HG03442 (cell line): ENCODE results near the gene ANKRD49.
A peak's percentile ranks its signal among the peaks of the same experiment; 100 is the strongest.

ENCODE experiments used
- ATAC-seq: cut with Tn5 transposase; IDR thresholded peaks from one replicate; pipeline ENCODE4 v1.9.1; 2021; ENCODE audit warnings: mild to moderate bottlenecking, moderate library complexity; ENCODE audit not compliant: unreplicated experiment

The ANKRD49 gene, protein sequence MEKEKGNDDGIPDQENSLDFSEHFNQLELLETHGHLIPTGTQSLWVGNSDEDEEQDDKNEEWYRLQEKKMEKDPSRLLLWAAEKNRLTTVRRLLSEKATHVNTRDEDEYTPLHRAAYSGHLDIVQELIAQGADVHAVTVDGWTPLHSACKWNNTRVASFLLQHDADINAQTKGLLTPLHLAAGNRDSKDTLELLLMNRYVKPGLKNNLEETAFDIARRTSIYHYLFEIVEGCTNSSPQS

DNA sequence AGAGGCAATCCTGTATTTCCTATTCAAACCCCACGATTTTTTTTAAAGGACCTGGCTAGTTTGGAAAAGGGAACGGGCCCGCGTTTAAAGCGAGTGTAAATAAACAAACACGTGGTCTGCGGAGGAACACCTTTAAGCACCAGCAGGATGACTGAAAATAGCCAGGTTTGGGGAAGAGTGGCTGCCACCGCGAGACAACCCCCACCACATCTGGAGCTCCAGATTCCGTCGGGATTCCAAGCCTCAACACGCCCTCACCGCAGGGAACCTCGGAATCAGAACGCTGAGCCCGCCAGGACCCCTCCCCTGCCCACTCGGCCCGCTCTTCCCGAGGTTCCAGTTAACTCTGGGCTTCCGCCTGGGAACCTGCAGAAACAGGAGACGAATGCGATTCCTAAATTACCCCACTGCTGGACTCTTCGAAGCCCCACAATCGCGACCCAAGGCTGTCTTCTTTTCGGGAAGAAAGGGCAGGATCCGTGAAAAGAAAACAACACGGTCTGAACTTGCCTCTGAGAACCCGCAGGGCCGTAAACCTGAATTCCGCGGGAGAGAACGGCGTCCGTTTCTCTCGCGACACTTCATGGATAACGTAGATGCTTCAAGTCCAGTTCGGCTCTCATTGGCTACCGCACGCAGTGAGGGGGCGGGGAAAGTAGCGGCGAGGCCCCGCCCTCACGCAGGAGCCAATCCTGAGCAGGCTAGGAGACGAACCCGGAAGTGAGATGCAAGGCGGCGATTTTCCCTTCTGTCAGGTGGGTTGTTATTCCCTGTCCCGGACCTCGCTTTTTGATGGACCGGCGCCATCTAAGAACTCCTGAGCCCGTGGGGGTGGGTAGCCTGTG lies at the start of gene ANKRD49, which contains the start of gene MRE11:
TSS of gene ANKRD49 (plus strand) at position 704 of the 845 bp plus-strand sequence. CDS start 2,710 bp downstream, outside the sequence.
TSS of gene MRE11 (minus strand) at position 564 of the 845 bp plus-strand sequence. CDS start 1,043 bp downstream, outside the sequence.
- peak; percentile 99 for ATAC-seq

DNA sequence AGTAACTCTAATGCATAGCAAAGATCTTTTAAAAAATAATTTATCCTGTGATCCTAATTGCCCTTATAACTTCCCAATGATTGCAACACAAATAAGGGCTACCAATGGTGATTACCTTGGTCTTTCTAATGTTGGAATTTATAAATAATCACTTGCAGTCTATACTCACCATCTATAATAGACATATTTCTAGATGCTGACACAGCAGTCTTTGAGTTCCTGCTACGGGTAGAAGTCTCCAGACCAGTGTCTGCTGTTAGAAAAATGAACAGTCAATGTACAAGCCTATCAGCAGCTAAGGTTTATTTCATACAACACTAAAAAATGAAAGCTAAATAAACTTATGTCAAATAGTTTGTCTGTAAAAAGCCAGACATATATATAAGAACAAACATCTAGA lies 48.1 kb upstream of the ANKRD49 start:
- ATAC-seq = no peak

DNA sequence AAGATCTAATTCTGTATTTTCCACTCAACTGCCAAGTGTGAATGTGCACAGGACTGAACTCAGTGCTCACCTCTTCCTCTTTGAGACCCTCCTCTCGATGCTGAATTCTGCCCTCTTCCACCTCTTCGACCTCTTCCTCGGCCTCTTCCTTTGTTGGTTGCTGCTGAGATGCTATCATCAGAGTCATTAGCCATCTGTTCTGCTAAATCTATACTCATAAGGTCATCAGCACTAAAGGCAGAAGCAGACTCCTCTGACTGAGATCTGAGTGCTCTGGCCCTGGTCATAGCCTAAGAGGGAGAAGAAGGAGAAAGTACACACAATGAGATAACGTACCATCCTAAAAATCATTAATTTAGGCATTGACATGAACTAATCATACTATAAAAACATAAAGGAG lies 46.6 kb upstream of the ANKRD49 start:
- no peak for ATAC-seq

DNA sequence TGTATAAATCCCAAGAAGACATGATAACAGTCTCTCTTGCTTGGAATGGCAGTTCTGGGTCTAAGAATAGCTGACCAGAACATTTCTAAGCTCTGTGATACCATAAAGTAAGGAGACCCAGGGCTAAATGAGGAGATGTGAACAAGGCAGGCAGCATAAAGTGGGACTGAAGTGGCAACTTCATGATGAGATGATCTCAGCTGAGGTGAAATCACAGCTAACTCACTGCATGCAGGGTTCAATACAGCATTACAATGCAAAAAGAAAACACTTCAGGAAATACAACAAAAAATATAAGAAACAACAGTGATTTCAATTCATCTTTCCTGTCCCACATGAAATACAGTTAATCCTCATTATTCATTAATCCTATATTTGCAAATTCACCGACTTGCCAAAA lies 44.8 kb upstream of the ANKRD49 start:
- ATAC-seq = no peak

DNA sequence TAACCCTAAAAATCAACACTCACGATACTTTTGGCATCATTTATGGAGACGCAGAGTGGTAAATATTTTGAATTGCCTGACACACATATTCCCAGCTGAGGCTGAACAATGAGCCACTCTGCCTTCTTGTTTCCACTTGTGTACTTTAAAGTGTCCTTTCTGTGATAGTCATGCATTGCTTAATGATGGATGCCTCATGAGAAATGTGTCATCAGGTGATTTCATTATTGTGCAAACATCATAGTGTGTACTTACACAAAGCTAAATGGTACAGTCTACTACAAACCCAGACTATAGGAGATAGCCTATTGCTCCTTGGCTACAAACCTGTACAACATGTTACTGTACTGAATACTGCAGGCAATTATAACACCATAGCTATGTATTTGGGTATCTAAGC lies 44.3 kb upstream of the ANKRD49 start:
- no peak for ATAC-seq

DNA sequence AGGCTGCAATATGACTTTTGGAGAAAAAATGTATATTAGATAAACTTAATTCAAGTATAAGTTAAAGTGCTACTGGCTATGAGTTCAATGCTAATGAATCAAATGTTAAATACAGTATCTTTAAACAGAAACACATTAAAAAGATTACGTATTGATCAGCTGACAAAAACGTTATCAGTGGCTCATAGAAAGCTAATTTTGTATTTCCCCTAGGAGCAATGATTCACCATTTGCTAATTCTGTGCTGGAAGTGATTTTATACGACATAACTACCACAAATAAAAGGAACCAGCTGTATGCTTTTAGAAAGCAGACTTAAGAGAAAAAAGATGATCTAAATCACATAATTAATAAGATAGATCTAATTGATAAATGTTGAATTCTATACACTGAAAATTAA lies 43.7 kb upstream of the ANKRD49 start:
- ATAC-seq = no peak

DNA sequence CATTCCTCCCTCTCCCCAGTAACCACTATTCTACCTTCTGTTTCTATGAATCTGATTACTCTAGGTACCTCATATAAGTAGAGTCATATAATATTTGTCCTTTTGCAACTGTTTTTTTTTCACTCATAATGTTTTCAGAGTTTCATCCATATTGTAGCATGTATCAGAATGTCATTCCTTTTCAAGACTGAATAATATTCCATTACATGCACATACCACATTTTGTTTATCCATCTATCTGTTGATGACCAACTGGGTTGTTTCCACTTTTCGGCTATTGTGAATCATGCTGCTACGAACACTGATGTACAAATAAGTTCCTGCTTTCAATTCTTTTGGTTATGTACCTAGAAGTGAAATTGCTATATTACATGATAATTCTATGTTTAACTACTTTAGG lies 40.8 kb upstream of the ANKRD49 start:
- ATAC-seq = no peak

DNA sequence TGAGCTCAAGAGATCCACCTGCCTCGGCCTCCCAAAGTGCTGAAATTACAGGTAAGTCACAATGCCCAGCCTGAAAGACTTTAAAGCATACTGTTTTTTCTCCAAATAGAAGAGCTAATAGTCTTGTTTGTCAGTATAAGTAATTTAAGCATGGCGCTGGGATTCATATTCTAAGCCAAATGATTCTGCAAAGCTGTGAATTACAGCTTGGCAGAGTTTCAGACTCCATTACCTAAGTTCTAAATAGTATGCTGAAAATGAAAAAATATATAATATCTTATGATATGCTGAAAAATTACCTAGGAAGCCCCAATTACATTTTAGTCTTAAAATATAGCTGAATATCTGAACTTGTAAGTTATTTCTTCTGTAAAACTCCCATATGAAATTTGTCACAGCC lies 39.5 kb upstream of the ANKRD49 start:
- ATAC-seq = no peak

DNA sequence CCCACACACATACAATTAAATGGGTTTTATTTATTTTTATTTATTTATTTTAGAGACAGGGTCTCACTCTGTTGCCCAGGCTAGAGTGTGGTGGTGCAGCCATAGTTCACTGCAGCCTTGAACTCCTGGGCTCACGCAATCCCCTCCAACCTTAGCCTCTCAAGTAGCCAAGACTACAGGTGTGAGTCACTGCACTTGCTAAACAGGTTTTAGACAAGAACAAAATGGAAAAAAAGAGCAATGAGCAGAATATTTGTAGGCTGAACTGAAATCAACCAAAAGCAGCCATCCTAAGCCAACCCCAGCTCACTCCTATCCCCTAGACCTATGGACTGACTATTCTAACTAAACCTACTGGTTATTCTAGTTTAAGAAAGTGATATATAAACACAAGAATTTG lies 37.9 kb upstream of the ANKRD49 start:
- no peak for ATAC-seq

DNA sequence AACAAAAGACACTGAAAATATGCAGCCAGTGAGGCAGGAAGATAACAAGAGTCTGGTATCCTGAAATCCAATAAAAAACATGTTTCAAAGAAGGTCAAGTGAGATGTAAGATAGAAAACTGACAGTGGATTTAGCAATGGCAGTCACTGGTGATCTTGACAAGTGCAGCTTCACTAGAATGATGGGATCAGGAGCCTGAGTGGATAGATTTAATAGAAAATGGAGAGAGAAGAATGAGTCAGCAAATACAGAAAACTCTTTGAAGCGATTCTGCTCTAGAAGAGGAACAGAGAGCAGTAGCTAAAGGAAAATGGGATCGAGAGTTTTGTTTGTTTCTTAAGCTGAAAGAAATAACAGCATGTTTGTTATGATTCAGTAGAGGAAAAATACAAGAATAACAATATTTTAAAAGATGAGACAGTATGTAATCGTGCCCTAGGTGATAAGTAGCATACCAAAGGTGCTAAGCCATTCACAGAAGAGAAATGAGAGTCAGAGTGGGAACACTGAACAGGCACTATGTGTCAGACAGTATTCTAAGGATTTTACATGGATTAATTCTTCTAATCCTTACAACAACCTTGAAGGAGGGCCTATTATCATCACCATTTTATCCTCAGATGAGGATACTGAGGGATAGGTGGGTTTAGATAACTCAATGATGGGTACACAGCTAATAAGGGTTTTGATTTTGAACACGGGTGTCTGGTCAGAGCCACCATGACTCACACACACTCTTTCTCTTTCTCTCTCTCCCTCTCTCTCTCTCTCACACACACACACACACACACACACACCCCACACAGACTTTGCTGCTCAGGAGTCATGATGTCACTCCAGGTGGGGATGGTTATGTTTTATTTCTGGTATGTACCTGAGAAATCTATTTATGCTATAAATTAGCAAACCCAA lies 36.4 kb upstream of the ANKRD49 start:
- ATAC-seq = peak; percentile 43

DNA sequence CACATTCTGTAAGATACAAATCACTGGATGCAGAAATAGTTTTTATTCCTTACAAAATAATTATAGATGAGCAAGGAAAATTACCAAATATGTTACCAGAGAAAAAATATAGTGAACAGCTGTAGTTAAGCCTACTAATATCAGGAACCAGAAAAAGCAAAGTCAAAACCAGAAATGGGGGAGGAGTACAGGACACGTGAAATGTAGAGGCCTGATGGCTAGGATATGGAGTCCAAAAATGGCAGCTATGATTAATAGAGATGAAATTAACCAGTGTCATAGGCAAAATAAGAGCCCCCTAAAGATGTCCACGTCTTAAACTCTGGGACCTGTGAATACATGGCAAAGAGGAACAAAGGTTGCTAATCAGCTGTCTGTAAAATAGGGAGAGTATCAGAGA lies 34.2 kb upstream of the ANKRD49 start:
- peak; percentile 64 for ATAC-seq

DNA sequence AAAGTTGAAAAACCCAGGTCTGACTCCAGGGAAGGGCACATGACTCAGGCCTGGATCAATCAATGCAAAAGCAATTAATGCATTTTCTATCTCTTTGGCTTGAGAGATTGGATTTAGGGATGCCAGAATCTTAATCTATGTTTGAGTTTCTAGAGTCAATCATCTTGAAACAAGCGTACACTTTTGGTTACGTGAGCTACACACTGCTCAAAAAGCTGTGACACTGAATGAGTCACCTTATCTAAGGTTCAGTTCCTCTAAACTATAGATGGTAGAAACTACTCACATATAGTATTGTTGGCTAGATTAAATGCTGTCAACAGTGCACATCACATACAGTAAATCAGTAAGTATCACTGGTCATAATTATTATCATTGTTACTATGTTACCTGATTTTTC lies 24.4 kb upstream of the ANKRD49 start:
- ATAC-seq = peak; percentile 88

DNA sequence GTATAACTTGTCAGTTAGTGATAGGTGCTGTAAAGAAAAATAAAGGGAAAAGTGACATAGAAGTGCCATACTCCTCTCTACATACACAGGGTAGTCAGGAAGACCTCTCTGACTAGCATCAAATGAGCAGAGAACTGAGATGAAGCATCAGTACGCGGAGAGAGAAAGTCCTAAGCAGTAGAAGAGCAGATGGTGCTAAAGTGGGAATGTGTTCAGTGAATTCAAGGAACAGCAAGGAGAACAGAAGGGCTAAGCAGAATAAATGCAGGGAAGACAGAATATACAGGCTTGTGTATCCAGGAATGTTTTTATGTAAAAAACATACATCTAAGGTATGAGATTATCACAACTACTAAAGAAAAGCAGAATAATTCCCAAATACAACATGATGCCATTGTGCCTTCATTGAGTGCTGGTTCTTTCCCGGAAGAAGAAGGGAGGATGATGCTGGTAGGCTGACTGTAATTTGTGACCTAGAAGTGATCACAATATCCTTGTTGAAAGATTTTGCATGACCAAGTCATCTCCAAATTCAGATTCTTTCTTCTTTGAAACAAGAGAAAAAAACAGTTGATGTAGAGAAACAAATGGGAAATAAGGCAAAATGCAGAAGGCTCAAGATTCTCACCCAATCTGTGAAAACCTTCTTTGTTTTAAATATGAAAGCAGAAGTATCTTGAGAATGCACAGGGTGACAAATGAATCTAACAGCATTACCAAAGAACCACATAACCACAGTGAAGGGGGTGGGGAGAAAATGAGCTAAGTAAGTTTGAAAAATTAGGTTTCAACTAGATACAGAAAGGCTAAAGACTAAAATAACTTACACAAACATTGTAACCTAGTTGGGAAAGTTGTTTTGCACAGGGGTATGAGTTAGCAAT lies 20.6 kb upstream of the ANKRD49 start:
- peak; percentile 80 for ATAC-seq

DNA sequence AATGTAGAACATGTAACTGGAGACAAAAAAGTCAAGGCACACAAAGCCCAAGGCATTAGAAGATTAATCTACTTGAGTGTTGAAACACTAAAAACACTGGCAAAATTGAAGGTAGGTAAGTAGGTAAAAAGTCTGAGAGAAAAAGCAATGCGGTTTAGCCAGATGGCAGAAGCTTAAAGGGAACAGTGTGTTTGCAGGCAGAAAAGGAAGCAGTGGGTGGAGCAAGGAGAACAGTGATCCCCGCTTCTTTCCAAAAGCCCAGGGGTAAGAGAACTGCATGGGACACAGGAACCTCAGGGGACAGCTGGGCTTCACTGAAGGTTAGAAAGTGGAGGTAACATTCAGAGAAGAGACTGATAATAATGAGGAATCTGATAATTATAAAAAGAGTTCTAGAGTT lies 16.2 kb upstream of the ANKRD49 start:
- ATAC-seq = no peak

DNA sequence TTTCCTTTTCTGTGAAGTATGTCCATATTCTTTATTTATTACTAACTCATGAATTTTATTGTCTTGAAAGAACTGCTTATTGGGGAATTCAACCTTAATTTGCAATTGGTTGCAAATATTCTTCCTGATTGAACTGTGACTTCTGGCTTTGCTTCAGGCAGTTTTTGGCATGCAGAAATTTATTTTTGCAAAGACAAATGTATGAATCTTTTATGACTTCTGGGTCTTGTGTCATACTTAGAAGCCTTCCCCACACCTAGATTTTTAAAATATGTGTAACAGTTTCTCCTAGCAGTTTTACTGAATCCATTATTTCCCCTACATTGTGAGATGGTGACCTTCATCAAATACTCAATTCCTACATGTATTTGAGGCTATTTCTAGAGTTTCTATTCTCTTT lies 12.4 kb upstream of the ANKRD49 start:
- no peak for ATAC-seq

DNA sequence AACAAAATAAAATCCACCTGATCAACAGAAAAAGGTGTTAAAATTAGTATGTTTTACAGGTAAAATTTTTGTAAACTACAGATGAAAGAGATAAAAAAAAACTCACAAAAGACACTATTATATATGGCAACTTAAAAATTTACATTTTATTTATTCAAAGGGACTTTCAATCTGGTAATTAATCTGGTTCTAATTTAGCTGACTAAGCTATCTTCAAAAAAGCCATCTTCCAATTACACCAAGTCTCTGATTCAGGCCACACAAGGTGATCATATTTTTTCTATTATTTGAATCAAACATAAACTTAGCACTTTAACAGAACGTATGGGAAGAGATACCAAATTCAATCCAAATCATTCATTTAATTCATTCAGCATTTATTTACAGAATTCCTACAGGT lies 7.7 kb upstream of the ANKRD49 start:
- ATAC-seq = no peak

DNA sequence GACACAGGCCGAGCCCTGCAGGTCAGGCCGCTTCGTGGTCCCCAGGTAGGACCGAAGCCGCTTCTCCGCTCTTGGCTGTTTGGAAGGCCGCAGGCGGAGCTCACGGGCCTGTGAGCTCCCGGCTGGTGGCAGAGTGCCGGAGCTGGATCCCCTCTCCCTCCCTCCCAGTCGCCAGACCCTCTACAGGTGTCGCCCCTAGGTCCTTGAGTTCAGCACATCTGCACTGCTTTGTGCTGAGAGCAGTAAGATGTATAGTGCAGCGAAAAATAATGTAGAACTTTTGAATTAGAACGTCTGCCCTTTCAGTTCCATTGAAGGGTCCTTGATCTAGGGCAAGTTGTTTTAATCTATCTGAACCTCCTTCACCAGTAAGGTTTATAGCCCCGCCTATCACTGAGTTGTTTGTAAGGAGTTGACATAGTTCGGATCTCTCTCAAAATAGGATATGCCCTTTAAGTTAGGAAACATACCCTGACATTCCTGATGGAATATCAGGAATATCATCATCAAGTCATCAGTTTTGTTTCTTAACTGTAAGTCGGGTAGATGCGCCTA lies 419 bp downstream of the ANKRD49 start:
- ATAC-seq = peak; percentile 54

DNA sequence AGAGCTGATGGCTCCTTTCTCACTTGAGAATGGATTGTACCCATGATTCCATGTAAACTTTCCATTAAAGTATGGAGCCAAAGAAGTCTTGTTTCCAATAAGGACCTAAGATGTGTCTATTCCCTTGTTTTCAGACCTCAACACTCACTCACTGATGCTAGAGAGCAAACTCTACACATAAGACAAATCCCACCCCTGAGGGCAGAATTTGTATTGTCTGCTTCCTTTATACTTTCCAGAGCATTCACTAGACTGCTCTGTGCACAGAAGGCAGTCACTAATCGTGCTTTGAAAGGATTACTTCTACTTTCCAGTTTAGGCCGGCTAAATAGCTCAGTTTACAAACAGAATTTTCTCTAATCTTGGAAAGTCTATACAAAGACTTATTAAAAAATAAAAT lies 6.4 kb downstream of the ANKRD49 start:
- ATAC-seq = no peak

DNA sequence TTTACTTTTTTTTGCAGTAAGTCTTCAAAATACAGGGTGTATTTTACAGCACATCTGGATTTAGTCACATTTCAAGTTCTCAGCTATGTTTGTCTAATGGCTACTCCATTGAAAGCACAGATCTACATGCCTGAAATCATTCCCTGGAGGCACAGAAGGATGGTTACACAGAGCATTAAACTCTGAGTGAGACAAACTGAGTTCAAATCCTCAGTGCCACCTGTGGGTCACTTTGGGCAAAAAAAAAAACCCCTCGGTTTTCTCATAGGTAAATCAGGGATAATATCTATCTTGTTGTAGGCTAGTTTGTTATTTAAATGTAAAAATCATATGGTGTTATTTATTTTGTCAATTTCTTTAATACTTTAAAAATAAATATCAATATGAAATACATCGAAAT lies 7.7 kb downstream of the ANKRD49 start:
- no peak for ATAC-seq

DNA sequence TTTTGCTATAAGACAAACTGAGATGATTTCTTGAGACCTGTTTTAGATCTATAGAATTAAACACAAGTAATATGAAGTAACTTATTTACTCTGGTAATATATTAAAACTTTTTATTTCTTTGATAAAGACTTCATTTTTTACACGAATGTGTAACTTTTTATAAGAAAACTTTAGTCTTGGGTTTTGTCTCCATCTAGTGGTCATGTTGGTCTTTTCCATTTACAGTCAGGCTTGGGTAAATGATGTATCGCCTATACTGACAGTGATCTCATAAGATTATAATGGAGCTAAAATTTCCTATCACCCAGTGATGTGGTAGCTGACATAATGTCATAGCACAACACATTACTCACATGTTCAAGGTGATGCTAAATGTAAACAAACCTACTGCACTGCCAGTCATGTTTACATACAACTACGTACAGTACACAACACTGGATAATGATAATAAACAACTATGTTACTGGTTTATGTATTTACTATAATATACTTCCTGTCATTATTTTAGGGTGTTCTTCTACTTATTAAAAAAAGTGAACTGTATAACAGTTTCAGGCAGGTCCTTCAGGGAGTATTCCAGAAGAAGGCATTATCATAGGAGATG lies 11.0 kb downstream of the ANKRD49 start:
- peak; percentile 59 for ATAC-seq
